Heart left ventricle (tissue), 16 donors: ENCODE data around the gene ZNF691. TPM values are rescaled to one million over a fixed set of nuclear protein-coding genes. Genes with fewer than 3 reads are reported as not detected.
A peak's percentile ranks its signal among the peaks of the same experiment; 100 is the strongest.

Experiments used
- ATAC-seq, 4 donors: fragments of 200-7000 bp; cut with Tn5 transposase; one replicate each; pipeline ENCODE4 v1.9.1; 2020 to 2022; ENCODE audit warnings: moderate library complexity in 4 of 4, mild to moderate bottlenecking in 3 of 4, moderate number of reproducible peaks in 1 of 4
- DNase-seq, 5 donors: peaks; one replicate each; pipeline ENCODE4 v3.0.0-alpha.2; 2020
- H3K27ac ChIP-seq, 12 donors: fragments of 200-600 bp; sonication (generic) in 4 of 12; one replicate each; pipeline versions ENCODE4 v1.5.0 to v1.8.0; 2016 to 2022; ENCODE audit warnings: mild to moderate bottlenecking in 2 of 12
- H3K27me3 ChIP-seq, 9 donors: fragments of 200-600 bp; sonication (generic) in 2 of 9; one replicate each; pipeline versions ENCODE4 v1.5.1 to v1.8.0; 2016 to 2022; ENCODE audit warnings: mild to moderate bottlenecking in 3 of 9
- H3K36me3 ChIP-seq, 9 donors: fragments of 200-600 bp; sonication (generic) in 2 of 9; one replicate each; pipeline versions ENCODE4 v1.5.0 to v1.8.0; 2018 to 2022; ENCODE audit warnings: mild to moderate bottlenecking in 2 of 9
- H3K4me1 ChIP-seq, 12 donors: fragments of 200-600 bp; sonication (generic) in 4 of 12; one replicate each; pipeline versions ENCODE4 v1.5.0 to v1.8.0; 2016 to 2022; ENCODE audit warnings: mild to moderate bottlenecking in 3 of 12
- H3K4me3 ChIP-seq, 12 donors: fragments of 200-600 bp; sonication (generic) in 4 of 12; one replicate each; pipeline versions ENCODE4 v1.5.0 to v1.8.0; 2017 to 2022; ENCODE audit warnings: mild to moderate bottlenecking in 9 of 12, moderate library complexity in 4 of 12
- H3K9me3 ChIP-seq, 12 donors: fragments of 200-600 bp; sonication (generic) in 4 of 12; one replicate each; pipeline versions ENCODE4 v1.5.0 to v1.8.0; 2016 to 2022; ENCODE audit warnings: mild to moderate bottlenecking in 1 of 12
- CTCF ChIP-seq, 12 donors: fragments of 200-600 bp; sonication (generic) in 4 of 12; IDR thresholded peaks; one replicate each; pipeline versions ENCODE4 v1.5.0 to v1.8.0; 2018 to 2022; ENCODE audit warnings: antibody characterized with exemption in 12 of 12, mild to moderate bottlenecking in 5 of 12
- POLR2A ChIP-seq, 2 donors: fragments of 450-650 bp; IDR thresholded peaks; one replicate each; pipeline ENCODE4 v1.6.1; 2017; ENCODE audit warnings: antibody characterized with exemption in 2 of 2, mild to moderate bottlenecking in 2 of 2, moderate library complexity in 2 of 2
- WGBS, 4 donors: extraction: QIAGEN DNeasy Blood & Tissue Kit in 2 of 4; methylation state at CpG; one replicate each; pipeline versions ENCODE4 v1.1.5 to v1.1.7; 2013 to 2018; 5-methylcytosine and 5-hydroxymethylcytosine counted together
- intact Hi-C, 10 donors: fragments of 100-400 bp; cut with DNase I; formaldehyde crosslinking; loops; one replicate each; pipeline versions ENCODE4 v1.11.1 to v1.14.2; 2022
- polyA plus RNA-seq, 2 donors: library from polyadenylated mRNA; stranded (reverse); fragments of 200-250 nt; gene quantifications; one replicate each; pipeline ENCODE4 v1.2.3, GENCODE V29; 2013
- total RNA-seq, 9 donors: library from RNA; depleted of rRNA in 2 of 9; stranded (reverse); fragments of >200 nt in 2 of 9; fragmentation: NEBNext Ultra II Directional in 3 of 9; extraction: Animal tissue kit (Norgen Biotek cat#: 25700) in 3 of 9; gene quantifications; one replicate each; pipeline versions ENCODE4 v1.1.0 to v1.2.4, GENCODE V29; 2016 to 2023
- donor health status: ischemic (EF 13 %, LVEDD 7.1; RV severe dilation, severe dysfunction).
- donor health status: healthy with polysubstance abuse.
- donor health status: DM: no; HTN: yes; CAD: no.
- donor health status: DM: no; HTN: no; CAD: no.
- donor health status: ischemic (EF 25% LVEDD 6.9; RV normal size, moderate dysfunction).
- donor health status: ischemic (EF 25% LVEDD 5.7; RV mildly dilated, moderate dysfunction).
- donor health status: healthy.
- donor health status: DM: yes; HTN: yes; CAD: no.
- donor health status: ischemic (EF 35%, LVEDD 5.7; RV mildly dilated, moderate dysfunction).
- donor health status: nonischemic (EF 11% LVEDD 7.7; RV severe dilation, severe dysfunction).
- donor health status: DM: yes; HTN: yes; CAD: no.
- donor health status: PGD.
- donor health status: ischemic (EF 29% LVEDD 5.4; RV normal size, mild dysfunction).
- donor health status: nonischemic (EF 23%, LVEDD 6.1; RV moderate dilation, normal function).

ZNF691 gene
- total and polyA plus RNA-seq, 11 donors, result 4.9 to 11.6 (median 8.0) TPM

- 87 to 95% (median 95%) methylated on average over 3 of the region's 3 CpGs for WGBS, 4 donors
- H3K36me3 ChIP-seq, result peaks cover 0 to 23% (median 9%) of the 10 kb centered on the region in 9 donors
- no peaks in the 10 kb centered on the region for H3K9me3 ChIP-seq
- TF ChIP-seq CTCF (IDR thresholded peaks at IDR 0.05) (no peak), POLR2A (IDR thresholded peaks at IDR 0.05) (no peak)
- H3K27me3 ChIP-seq, result no peaks in the 10 kb centered on the region
- intact Hi-C loops, result no loop called here
- DNase-seq (no peak), ATAC-seq (no peak)
- no peak overlapping the region for H3K4me3 ChIP-seq
- no peak overlapping the region for H3K27ac ChIP-seq
- H3K4me1 ChIP-seq, result peaks cover 0 to 2% (median 0%) of the 10 kb centered on the region in 12 donors
Observed at GRCh38 chr1:42832641-42833240, 13.7 kb upstream of the ZNF691 start.

- intact Hi-C loops, result no loop called here
Observed at GRCh38 chr1:42833981-42834380, 12.4 kb upstream of the ZNF691 start.

GRCh38 chr1:42834803-42835202, 11.6 kb upstream of the ZNF691 start:
- ATAC-seq (no peak), DNase-seq (no peak)
- TF ChIP-seq CTCF (IDR thresholded peaks at IDR 0.05) (no peak), POLR2A (IDR thresholded peaks at IDR 0.05) (no peak)
- Histone ChIP-seq H3K9me3 (no peaks in the 10 kb centered on the region), H3K36me3 (peaks cover 0 to 28% (median 6%) of the 10 kb centered on the region in 9 donors), H3K27ac (no peak overlapping the region), H3K27me3 (no peaks in the 10 kb centered on the region), H3K4me1 (peaks cover 0 to 9% (median 0%) of the 10 kb centered on the region in 12 donors), H3K4me3 (no peak overlapping the region)
- intact Hi-C loops, result no loop called here
- 68 to 77% (median 72%) methylated on average over 5 of the region's 5 CpGs for WGBS, 4 donors

More at GRCh38 chr1:42833981-42834380, 12.4 kb upstream of the ZNF691 start:
- no peak for DNase-seq
- peak in 1 of 4 donors; percentile 10 for ATAC-seq
- Histone ChIP-seq H3K9me3 (no peaks in the 10 kb centered on the region), H3K4me3 (no peak overlapping the region), H3K27ac (no peak overlapping the region), H3K4me1 (peaks cover 0 to 9% (median 0%) of the 10 kb centered on the region in 12 donors), H3K36me3 (peaks cover 0 to 28% (median 6%) of the 10 kb centered on the region in 9 donors), H3K27me3 (no peaks in the 10 kb centered on the region)
- TF ChIP-seq POLR2A (IDR thresholded peaks at IDR 0.05) (no peak), CTCF (IDR thresholded peaks at IDR 0.05) (no peak)
- WGBS, 4 donors, result 90 to 93% (median 91%) methylated on average over 4 of the region's 4 CpGs

DNA sequence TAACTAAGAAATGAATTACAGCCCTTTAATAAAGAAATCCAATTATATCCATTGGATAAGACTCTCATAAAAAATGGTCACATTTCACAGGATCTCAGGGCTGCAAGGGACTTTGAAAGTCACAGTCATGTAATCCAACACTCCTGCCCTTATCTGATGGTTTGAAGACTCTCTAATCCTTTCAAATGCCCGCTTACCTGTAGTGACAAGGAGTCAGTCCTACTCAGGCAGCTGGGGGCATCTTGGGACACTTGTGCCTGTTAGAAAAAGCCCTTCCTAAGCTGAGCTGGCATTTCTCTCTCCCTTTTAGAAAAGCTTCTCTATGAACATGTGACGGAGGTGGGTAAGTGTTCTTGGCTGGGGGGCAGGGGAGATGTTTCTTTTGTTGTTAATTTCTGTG, 11.0 kb upstream of the ZNF691 start:
- H3K27ac ChIP-seq, result no peak overlapping the region
- peaks cover 0 to 22% (median 6%) of the 10 kb centered on the region in 9 donors for H3K36me3 ChIP-seq
- peaks cover 0 to 9% (median 0%) of the 10 kb centered on the region in 12 donors for H3K4me1 ChIP-seq
- DNase-seq (no peak), ATAC-seq (no peak)
- intact Hi-C loops, result no loop called here
- WGBS, 4 donors, result 97 to 100% (median 98%) methylated on average over 2 of the region's 2 CpGs
- TF ChIP-seq POLR2A (IDR thresholded peaks at IDR 0.05), result no peak
- no peak for TF ChIP-seq CTCF (IDR thresholded peaks at IDR 0.05)
- no peaks in the 10 kb centered on the region for H3K9me3 ChIP-seq
- H3K27me3 ChIP-seq, result no peaks in the 10 kb centered on the region
- no peak overlapping the region for H3K4me3 ChIP-seq
